ENCODE data around the gene CPAMD8.

The CPAMD8 gene

GRCh38 chr19:16868423-16869130 is 158.0 kb downstream of the CPAMD8 start:
- no peak for DNase-seq

GRCh38 chr19:16867211-16867610 is 159.4 kb downstream of the CPAMD8 start:
- DNase-seq, result no peak

GRCh38 chr19:16862826-16863415 is 163.7 kb downstream of the CPAMD8 start:
- no peak for DNase-seq

- DNase-seq, result no peak
Measured at GRCh38 chr19:16861834-16862233, 164.8 kb downstream of the CPAMD8 start.

GRCh38 chr19:16861011-16861410 is 165.6 kb downstream of the CPAMD8 start:
- DNase-seq, result no peak

GRCh38 chr19:16860118-16860517 is 166.5 kb downstream of the CPAMD8 start:
- DNase-seq, result no peak

GRCh38 chr19:16859626-16860025 is 167.0 kb downstream of the CPAMD8 start:
- no peak for DNase-seq

- DNase-seq, result no peak
Measured at GRCh38 chr19:16856091-16856490, 170.5 kb downstream of the CPAMD8 start.

- DNase-seq, result no peak
Measured at GRCh38 chr19:16853066-16853465, 173.5 kb downstream of the CPAMD8 start.

GRCh38 chr19:16851031-16851712 is 175.4 kb downstream of the CPAMD8 start:
- no peak for DNase-seq

- no peak for DNase-seq
Measured at GRCh38 chr19:16850133-16850532, 176.5 kb downstream of the CPAMD8 start.

- no peak for DNase-seq
Measured at GRCh38 chr19:16849168-16849567, 177.4 kb downstream of the CPAMD8 start.

GRCh38 chr19:16847430-16847829 is 179.2 kb downstream of the CPAMD8 start:
- no peak for DNase-seq

GRCh38 chr19:16846901-16847300 is 179.7 kb downstream of the CPAMD8 start:
- no peak for DNase-seq
